HG03159 (cell line): ENCODE results near the gene HPSE.
A peak's percentile ranks its signal among the peaks of the same experiment; 100 is the strongest.

ENCODE experiments used
- ATAC-seq: cut with Tn5 transposase; IDR thresholded peaks from one replicate; pipeline ENCODE4 v1.9.1; 2021; ENCODE audit warnings: mild to moderate bottlenecking, moderate library complexity; ENCODE audit not compliant: unreplicated experiment

Gene HPSE

DNA sequence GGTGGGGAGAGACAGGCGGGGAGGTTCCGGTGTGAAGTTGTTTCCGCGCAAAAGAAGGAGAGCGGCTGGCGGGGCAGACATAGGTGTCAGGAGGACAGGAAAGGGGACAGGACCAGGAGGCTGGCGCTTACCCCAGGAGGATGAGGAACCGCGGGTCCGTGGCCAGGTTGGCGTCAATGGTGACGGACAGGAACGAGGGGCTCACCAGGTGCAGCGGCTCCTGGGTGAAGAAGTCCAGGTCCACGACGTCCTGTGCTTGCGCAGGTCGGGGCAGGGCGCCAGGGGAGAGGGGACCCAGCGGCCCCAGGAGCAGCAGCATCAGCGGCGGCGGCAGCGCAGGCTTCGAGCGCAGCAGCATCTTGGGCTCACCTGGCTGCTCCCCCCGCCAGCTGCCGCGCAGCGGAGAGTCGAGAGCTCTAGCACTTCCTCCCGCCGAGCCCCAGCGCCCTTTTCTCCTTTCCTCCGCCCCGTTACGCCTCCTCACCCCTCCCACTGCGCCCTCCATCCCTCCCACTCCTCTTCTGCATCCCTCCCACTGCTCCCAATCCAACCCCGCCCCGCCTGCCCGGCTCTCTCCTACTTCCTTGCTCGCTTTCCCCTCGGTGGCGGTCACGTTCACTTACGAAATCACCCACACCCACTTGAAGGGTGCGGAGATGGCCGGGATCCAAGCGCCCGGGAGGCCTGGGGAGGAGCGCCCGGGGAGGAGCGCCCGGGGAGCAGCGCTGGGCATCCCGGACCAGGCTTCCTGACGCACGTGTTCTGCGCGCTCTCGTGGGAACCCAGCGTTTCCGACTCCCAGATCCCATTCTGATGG lies at the start of gene HPSE:
Gene HPSE (minus strand): TSS at position 424 of the 817 bp plus-strand sequence. CDS start 66 bp downstream, at position 358.
- ATAC-seq: peak; percentile 85

DNA sequence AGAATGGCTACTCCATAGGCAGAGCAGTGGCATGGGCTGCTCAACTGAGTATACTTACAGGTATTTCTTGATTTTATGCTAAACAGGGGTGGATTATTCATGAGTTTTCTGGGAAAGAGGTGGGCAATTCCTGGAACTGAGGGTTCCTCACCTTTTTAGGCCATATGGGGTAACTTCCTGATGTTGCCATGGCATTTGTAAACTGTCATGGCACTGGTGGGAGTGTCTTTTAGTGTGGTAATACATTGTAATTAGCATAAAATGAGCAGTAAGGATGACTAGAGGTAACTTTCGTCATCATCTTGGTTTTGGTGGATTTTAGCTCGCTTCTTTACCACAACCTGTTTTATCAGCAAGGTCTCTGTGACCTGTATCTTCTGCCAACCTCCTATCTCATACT lies 48.2 kb upstream of the HPSE start:
- no peak for ATAC-seq

DNA sequence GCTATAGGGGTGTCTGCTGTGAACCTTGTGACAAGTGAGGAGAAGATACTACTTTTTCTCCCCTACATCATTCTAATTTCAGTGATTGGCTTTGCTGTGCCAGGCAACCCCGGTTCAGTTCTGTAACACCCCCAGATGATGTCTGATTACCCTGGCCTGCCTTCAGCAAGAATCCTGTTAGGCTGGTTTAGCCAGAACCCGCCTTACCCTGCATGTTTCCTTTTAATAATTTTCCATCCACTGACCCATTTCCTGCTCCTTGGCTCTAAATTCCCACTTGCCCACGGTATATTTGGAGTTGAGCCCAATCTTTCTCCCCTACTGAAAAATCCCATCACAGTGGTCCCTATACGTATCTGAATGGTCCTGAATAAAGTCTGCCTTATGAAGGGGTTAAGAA lies 46.5 kb upstream of the HPSE start:
- ATAC-seq: no peak

DNA sequence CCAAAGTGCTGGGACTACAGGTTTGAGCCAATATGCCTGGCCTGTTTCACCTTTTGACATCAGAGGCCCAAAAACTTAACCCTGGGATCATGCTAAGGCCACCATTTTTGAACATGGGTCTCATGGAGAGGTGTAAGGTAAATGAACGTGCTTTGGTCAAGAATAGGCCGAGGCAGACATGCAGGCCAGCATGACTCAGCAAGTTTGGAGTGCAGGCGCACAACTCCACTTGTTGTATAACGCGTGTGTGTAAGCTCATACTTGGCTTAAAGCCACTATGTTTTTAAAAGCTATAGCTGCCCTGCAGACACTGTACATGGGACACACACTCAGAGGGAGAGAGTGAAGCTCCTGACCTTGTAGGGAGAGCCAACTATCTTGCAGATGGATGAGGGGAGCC lies 43.8 kb upstream of the HPSE start:
- ATAC-seq: no peak

DNA sequence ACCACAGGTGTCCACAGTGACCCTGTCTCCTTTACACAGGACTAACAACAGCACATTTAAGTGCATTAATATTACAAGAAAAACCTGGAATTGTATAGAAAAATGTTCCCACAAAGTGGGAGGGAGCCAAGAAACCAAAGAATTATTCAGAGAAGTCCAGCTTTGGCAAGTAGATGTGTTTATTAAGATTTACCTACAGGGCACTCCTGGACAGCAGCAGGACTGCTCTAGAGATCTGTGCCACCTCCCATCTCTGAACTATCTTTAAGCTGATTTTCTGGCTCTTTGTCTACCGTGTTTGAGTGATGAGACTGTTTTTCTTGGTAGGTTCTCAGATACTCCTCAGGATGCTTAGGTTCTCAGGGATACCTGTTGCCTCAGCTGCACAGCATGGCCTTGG lies 38.3 kb upstream of the HPSE start:
- no peak for ATAC-seq

DNA sequence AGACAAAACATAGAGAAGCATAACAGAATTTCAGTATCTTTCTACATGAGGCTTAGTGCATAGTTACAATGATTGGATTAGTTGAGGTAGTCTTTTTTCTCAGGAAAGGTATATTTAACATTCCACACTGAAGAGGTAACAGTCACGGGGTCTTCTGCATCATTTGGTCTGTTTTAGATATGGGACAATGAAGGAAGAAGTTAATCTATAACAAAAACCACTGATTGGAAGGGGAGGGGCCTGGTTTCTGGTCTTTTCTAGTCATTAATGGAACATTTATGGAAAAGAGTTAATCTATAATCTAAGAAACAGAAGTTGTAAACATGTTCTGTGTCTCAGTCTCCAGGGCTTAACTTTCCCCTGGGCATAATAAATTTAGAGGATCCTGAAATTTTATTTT lies 37.3 kb upstream of the HPSE start:
- ATAC-seq: no peak

DNA sequence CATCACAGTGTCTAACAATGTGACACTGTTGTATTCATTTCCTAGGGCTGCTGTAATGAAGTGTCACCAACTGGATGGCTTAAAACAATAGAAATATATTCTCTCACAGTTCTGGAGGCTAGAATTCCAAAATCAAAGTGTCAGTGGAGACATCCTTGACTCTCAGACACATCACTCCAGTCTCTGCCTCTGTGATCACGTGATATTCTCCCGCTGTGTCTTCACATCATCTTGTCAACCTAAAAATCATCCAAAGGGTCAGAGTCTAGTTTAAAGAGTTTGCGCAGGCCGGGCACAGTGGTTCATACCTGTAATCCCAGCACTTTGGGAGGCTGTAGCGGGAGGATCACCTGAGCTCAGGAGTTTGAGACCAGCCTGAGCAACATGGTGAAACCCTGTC lies 36.6 kb upstream of the HPSE start:
- ATAC-seq: no peak

DNA sequence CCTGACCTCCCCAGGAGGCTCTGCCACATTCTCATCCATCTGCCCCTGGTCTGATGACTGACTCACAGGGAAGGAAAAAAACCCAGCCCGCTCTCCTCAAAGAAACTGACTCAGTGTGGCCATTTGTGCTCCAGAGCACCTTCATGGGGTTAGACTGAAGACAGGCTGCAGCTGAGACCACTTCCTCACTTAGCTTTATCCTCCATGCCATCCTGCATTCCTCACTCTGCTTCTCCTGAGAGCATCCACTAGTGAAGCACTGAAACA lies 35.9 kb upstream of the HPSE start:
- no peak for ATAC-seq

DNA sequence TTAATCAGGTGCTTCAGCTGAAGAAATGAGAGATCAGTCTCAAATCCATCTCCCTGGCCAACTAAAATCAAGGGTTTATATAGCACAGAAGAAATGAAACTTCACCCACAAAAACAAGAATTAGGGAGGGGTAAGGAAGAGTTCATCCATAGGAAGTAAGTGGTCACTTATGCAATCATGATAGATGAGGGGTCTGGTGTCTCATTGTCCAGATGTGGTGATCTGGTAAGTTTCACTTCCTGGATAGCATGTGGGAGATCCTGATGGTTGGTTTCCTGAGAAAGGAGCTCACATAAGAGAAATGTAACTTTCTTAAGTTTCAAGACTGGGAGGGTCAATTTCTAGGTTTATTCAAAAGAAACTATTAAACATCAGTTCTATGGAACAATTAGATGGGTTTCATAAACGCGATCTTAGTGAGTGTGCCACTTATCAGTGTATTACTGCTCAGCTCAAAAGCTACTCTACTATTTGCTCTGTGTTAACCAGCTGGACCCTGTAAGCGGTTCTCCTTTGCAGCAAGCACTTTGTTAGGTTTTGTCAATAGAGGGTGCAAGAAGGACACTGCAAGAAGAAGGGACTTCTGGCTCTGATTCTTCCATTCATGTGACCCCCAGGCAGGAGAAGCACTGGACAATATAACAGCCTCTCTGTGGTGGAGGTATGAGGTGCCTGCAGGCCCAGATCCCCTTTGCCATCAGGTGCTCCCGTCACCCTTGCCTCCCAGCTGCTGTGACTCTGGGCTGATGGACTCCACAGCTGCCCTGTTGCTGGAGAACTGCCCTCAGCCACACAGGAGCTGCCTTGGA lies 35.4 kb upstream of the HPSE start:
- ATAC-seq: no peak

DNA sequence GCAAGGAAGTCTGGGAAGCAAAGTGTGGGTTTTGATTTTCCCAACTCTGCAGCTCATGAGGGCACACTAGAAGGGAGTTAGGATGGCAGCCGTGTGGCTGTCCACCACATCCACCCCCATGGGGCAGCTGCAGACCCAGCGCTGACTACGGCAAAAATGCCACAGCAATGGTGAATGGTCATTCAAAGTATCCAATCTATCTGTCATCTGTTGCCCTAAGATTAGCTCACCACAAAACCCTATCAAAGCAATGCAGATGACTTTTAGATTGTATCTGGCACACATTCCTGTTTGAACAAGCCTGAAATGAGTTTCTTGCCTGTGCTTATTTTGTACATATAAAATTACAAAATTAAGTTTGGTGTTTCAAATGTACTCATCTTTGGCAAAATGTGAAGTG lies 29.7 kb upstream of the HPSE start:
- no peak for ATAC-seq

DNA sequence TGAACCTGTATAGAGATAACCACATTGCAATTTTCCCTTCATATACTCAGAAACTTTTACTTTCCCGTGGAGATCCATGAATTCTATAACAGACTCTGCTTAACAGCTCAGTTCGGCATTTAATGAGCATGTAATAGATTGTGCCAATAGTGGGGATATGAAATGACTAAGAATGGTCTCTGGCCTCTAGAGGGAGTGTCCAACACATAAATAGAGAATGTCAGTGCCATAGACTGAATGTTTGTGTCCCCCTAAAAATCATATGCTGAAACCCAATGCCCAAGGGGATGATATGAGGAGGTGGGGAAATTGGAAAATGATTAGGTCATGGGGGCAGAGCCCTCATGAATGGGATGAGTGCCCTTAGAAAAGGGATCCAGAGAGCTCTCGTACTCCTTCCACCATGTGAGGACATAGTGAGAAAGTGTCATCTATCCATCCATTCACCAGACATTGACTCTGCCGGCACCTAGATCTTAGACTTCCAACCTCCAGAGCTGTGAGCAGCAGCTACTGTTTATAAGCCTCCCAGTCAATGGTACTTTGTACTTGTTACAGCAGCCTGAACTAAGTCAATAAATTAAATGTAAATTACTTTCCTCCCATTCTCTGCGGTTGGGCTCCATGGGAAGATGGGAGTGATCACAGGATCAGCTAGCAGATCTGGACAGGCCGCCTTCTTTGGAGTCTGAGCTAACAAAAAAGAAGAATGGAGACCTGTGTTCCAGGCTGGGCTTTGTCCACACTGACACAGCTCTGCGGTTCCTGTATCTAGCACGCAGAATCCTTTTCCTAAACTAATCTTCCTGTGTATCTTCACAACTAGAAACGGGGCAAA lies 28.1 kb upstream of the HPSE start:
- peak; percentile 63 for ATAC-seq

DNA sequence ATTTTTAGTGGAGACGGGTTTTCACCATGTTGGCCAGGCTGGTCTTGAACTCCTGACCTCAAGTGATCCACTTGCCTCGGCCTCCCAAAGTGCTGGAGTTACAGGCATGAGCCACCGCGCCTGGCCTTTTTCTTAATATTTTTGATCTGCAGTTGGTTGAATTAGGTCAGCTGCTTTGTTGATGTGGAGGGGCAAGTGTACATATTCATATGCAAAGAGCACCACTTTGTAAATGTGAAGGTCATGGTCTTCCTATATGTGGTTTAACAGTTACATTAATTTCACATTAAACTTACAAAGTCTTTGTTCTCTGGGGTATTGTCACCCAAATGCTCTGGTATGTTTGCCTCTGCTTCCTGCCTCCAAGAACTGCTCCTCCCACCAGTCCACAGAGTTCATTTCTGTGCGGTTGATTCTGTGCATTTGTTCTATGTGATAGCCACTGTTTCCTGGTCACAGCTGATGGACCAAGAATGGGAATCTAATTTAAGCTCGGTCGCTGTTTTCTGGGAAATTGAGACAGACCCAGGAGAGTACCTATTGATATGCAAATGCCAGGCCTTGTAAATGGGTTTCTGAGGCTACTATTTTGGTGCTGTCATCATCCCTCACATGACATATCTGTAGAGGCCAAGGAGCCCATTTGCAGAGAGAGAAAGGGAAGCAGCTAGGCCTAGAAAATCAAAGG lies 26.9 kb upstream of the HPSE start:
- ATAC-seq: no peak

DNA sequence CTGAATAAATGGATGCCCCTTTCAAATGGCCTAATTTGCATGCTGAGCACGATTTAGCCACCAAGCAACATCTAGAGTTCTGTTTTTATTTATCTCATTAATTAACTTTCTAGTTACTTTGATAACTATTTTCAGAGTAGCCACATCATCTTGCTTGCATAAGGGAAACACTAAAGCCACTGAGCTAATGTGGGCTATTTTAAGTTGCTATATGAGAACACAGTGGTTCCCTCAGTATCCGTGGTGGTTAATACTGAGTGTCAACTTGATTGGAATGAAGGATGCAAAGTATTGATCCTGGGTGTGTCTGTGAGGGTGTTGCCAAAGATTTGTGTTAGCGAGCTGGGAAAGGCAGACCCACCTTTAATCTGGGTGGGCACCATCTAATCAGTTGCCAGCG lies 25.4 kb upstream of the HPSE start:
- ATAC-seq: no peak

DNA sequence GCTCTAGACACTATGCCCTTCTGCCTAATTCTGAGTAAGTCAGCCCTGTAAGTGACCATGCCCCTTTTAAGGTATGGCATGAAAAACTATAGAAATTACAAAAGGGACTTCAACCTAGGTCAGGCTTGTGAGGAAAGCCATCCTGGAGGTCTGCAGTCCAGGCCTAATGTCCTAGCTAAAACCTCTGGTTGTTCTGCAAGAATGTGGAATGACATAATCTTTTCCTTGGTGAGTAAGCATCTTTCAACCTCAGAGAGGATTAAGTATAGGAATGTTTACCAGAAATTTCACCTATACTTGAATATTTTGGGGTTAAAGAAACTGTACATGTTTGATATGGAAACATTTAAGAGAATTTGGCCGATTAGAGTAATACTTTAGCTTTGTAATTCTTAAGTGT lies 23.8 kb upstream of the HPSE start:
- ATAC-seq: no peak

DNA sequence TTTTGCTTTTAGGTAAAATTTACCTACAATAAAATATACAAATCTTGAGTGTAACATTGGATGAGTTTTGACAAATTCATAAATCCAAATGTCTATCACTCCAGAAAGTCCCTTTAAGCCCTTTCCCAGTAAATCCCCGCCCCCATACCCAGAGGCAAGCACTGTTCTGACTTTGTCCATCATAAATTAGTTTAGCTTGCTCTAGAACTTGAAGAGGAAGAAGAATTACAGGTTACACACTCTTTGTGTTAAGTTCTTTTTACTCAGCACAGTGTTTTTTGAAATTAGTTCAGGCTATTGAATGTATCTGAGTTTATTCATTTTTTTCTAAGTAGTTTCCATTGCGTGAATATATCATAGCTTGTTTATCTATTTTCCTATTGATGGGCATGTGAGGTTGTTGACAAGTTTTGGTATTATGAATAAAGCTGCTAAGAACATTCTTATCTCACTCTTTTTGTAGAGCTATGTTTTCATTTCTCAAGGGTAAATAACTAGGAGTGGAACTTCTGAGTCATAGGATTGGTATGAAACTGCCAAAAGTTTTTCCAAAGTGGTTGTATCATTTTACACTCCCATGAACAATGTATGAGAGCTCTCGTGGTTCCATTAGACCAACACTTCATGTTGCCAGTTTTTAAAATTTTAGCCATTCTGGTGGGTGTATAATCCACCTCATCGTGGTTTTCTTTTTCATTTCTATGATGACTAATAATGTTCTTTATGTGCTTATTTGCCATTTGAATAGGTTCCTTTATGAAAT lies 22.4 kb upstream of the HPSE start:
- no peak for ATAC-seq

DNA sequence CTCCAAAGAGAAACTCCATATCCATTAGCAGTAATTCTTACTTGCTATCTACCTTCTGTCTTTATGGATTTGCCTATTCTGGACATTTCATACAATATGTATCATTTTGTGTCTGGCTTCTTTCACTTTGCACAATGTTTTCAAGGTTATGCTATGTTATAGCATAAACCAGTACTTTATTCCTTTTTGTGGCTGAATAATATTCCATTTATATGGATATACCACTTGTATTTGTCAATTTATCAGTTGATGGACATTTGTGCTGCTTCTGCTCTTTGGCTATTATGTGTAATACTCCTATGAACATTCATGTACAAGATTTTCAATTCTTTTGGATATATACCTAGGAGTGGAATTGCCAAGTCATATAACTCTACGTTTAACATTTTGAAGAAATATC lies 18.9 kb upstream of the HPSE start:
- ATAC-seq: no peak

DNA sequence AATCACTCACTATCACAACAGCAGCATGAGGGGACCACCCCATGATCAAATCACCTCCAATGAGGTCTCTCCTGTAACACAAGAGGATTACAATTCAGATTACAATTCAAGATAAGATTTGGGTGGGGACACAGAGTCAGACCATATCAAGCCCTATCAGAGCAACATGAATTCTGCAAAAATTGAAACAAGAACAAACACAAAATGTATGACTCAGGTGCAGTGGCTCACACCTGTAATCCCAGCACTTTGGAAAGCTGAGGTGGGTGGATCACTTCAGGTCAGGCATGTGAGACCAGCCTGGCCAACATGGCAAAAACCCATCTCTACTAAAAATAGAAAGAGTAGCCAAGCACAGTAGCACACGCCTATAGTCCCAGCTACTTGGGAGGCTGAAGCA lies 13.4 kb upstream of the HPSE start:
- ATAC-seq: no peak

DNA sequence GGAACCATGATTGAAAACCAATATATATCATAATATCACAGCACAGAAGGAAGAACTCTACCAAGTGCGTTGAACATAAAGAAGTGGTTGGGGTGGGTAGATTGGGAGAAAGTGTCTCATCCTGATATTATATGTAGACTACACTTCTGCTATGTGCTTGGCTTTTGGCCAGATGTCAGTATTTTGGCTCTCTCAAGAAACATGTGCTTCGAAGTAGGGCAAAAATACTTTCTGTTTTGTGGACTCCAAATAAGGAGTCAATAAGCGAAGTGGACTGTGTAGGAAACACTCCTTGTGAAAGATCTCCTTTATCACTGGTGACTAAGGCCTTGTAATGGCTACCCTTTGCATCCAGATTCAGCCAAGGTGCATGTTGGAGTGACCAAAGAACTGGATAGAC lies 7.8 kb upstream of the HPSE start:
- ATAC-seq: no peak

DNA sequence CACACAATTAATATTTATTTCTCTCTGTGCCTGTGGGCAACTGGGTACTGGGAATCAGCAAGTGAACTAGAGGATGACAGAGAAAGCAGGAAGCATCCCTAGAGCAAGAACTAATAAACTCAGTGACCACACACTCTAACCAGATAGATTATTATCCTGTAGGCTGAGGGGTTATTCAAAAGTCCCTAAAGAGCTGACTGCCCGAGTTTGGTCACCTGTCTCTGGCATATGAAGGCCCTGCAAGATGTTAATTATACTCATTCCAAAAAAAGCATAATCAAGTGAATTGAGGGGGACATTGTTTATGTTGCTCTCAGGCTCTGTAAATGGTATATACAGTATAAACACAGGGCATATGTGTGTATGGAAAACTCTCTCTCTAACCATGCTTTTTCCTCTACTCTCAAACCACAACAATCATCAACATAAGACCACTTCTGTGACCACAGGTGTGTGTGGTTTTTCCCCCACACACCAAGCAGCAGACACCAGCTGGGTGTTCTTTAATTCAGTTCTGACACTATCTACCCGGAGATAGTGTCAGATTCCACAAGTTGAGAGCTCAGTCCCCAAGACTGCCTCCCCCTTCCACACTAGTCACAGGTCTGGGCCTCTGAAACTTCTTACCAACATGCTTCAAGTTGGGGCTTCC lies 6.2 kb upstream of the HPSE start:
- ATAC-seq: peak; percentile 53

DNA sequence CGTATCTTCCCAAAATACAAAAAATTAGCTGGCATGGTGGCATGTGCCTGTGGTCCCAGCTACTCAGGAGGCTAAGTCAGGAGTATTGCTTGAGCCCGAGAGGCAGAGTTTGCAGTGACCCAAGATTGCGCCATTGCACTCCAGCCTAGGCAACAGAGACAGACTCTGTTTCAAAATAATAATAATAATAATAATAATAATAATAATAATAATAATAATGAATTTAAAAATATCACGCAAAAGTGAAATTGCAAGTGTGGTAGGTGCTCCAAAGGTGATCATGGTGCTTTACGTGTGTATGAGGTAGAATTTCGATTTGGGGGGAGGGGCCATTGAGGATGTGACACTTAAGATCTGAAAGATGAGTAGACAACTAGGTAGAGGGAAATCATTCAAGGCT lies 4.9 kb upstream of the HPSE start:
- no peak for ATAC-seq
